Lower lobe of right lung (tissue), 2 donors: ENCODE measurements around the gene YRDC. TPM values are rescaled to one million over a fixed set of nuclear protein-coding genes. Genes with fewer than 3 reads are reported as not detected.

Experiments used
- ATAC-seq, 2 donors: fragments of 200-7000 bp; cut with Tn5 transposase; one replicate each; pipeline ENCODE4 v1.9.1; 2020 to 2022; ENCODE audit warnings: mild to moderate bottlenecking in 2 of 2, moderate library complexity in 2 of 2
- DNase-seq: peaks from one replicate; pipeline ENCODE4 v3.0.0-alpha.2; 2020
- H3K27ac ChIP-seq: fragments of 200-600 bp; one replicate; pipeline ENCODE4 v1.8.0; 2022
- H3K27me3 ChIP-seq: fragments of 200-600 bp; one replicate; pipeline ENCODE4 v1.8.0; 2022; ENCODE audit warnings: low read depth
- H3K36me3 ChIP-seq: fragments of 200-600 bp; one replicate; pipeline ENCODE4 v1.8.0; 2022; ENCODE audit warnings: mild to moderate bottlenecking
- H3K4me1 ChIP-seq: fragments of 200-600 bp; one replicate; pipeline ENCODE4 v1.8.0; 2022
- H3K4me3 ChIP-seq: fragments of 200-600 bp; one replicate; pipeline ENCODE4 v1.8.0; 2022; ENCODE audit warnings: mild to moderate bottlenecking
- H3K9me3 ChIP-seq: fragments of 200-600 bp; one replicate; pipeline ENCODE4 v1.8.0; 2022
- CTCF ChIP-seq: fragments of 200-600 bp; IDR thresholded peaks from one replicate; pipeline ENCODE4 v1.8.0; 2022; ENCODE audit warnings: antibody characterized with exemption, mild to moderate bottlenecking
- intact Hi-C: fragments of 100-400 bp; cut with DNase I; formaldehyde crosslinking; loops from one replicate; pipeline ENCODE4 v1.11.0; 2022
- total RNA-seq: library from RNA; stranded (reverse); fragmentation: NEBNext Ultra II Directional; extraction: Animal tissue kit (Norgen Biotek cat#: 25700); gene quantifications from one replicate; pipeline ENCODE4 v1.2.1, GENCODE V29; 2021
- donor health status: DM: no; HTN: yes; CAD: no; lungs with severe emphysema.

The YRDC gene
- total RNA-seq, 1 donor from 2014 or later: 11.2 TPM

DNA sequence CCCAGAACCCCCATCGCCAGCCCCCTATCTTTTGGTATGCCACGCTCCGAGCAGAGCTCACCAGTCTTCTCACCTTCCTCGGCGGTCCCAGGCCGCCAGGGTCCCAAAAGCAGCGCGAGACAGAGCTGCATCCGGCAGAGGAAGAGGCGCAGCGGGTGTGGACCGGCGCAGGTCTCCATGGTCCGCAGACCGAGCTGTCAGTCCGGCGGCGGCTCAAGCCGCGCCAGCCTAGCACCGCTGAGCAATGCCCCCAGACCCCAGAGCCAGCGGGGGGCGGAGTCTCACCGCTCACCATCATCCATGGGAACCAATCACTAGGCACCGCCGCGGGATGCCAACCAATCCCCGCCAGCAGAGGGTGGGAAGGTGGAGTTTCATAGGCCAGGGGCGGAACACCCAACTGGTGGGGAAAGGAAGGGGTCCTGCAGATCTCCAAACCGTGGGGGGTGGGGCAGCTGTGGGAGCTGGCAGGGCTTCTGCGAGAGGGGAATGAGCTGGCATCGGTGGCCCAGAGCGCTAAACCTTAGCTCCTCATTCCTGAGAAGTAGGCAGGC, 43.0 kb downstream of the YRDC start, which contains the start of gene EPHA10:
TSS of gene EPHA10 (minus strand) at position 233 of the 554 bp plus-strand sequence. CDS start at position 179, 54 bp downstream.
- ATAC-seq: no peak
- TF ChIP-seq CTCF: no peak
- H3K27me3 ChIP-seq: peaks cover 83% of the 10 kb centered on the region

DNA sequence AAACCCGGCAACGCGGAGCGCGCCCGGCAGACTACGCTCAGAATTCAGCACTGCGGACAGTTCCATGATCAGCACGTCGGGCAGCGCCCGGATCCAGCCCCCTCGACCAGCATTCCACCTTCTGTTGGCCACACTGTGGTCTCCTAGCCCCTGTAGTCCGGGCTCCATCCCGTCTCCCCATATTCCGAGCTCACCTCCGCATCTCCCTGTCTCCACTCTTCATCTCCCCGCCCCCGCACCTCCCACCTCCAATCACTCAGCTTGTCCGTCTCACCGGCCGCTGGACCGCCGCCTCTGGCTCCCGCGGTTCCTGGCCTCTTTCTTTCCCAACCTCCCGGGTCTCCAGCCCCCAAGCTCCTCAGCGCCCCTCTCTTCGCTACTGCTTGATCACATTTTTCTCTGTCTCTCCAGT, 43.6 kb downstream of the YRDC start:
- ATAC-seq: peak; percentile 45 to 56
- Histone ChIP-seq H3K27me3 (peaks cover 82% of the 10 kb centered on the region), H3K4me1 (no peaks in the 10 kb centered on the region), H3K4me3 (no peak overlapping the region), H3K36me3 (no peaks in the 10 kb centered on the region), H3K27ac (no peak overlapping the region), H3K9me3 (no peaks in the 10 kb centered on the region)
- no peak for TF ChIP-seq CTCF
- intact Hi-C loops: no loop called here
- DNase-seq: no peak

More for the DNA sequence above, 43.0 kb downstream of the YRDC start, which contains the start of gene EPHA10:
- H3K4me1 ChIP-seq: no peaks in the 10 kb centered on the region
- no peak for DNase-seq
- H3K36me3 ChIP-seq: no peaks in the 10 kb centered on the region
- no peak within 1 kb of the TSS for H3K4me3 ChIP-seq
- H3K27ac ChIP-seq: no peak within 1 kb of the TSS
- H3K9me3 ChIP-seq: no peaks in the 10 kb centered on the region
- intact Hi-C loops: no loop called here

DNA sequence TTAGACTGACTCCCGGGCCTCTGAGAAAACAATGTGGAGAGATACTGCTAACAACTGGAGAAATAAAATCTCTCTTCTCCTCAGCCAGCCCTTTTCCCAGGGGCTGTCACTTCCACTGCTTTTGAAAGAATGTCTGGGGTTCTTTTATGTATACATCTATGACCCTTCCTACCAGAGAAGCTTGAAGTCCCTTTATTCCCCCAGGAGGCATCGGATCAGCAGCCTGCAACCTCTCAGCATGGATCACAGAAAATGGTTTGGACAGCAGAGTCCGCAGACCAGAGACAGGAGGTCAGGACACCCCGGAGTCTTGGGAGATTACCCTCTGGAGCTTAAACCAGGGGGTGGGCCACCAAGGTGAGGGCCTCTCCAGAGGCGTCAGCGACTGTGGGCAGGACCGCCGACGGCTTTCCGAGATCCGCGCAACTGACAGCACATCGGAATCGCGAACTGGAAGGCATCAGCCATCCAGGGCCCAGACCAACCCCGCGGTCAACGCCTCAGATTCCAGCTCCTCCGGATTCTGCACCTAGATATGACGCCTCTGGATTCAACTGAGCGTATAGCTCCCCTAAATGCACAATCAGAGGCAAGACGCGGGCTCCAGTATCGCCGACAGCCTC, 44.1 kb downstream of the YRDC start:
- Histone ChIP-seq H3K9me3 (no peaks in the 10 kb centered on the region), H3K27me3 (peaks cover 82% of the 10 kb centered on the region), H3K27ac (no peak overlapping the region), H3K4me3 (no peak overlapping the region), H3K36me3 (no peaks in the 10 kb centered on the region), H3K4me1 (no peaks in the 10 kb centered on the region)
- TF ChIP-seq CTCF: no peak
- intact Hi-C loops: no loop called here
- DNase-seq (no peak), ATAC-seq (no peak)

- no peak for TF ChIP-seq CTCF
- intact Hi-C loops: no loop called here
- Histone ChIP-seq H3K4me3 (no peak overlapping the region), H3K9me3 (no peaks in the 10 kb centered on the region), H3K4me1 (no peaks in the 10 kb centered on the region), H3K36me3 (no peaks in the 10 kb centered on the region), H3K27ac (no peak overlapping the region), H3K27me3 (peaks cover 84% of the 10 kb centered on the region)
- DNase-seq (no peak), ATAC-seq (no peak)
Observed at GRCh38 chr1:37762516-37762915, 45.5 kb downstream of the YRDC start.

DNA sequence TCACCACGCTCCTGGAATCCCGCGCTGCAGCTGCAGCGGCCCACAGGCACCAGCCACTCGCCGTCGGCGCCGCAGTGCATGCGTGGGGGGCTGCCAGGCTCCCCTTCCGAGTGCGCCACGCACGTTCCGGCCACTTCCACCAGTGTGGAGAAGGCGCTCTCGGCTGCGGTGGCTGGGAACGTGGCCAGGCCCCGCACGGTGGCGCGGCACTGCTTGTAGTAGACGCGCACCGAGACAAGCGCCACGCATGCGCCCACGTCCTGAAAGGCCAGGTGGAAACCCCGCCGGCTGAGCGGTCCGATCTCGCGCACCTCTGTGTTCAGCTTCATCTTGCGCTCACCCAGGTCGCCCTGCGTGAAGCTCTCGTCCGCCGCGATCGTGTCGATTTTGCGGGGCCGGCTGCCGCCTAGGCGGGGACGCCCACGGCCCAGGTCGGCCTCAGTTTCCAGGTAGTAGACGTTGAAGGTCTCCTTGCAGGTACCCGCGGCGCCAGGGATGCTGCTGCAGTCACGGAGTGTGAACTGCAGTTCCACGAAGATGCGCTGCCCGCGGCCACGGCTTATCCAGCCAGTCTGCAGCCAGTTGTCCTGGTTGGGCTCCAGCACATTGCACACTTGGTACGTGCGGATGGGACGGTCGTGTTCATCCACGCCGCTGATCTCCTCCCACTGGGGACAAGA, 46.5 kb downstream of the YRDC start:
- Histone ChIP-seq H3K9me3 (no peaks in the 10 kb centered on the region), H3K27me3 (peaks cover 81% of the 10 kb centered on the region), H3K4me3 (no peak overlapping the region), H3K36me3 (no peaks in the 10 kb centered on the region), H3K4me1 (no peaks in the 10 kb centered on the region), H3K27ac (no peak overlapping the region)
- TF ChIP-seq CTCF: no peak
- intact Hi-C loops: no loop called here
- DNase-seq (no peak), ATAC-seq (no peak)
